Daoy (cell line): Measurements from ENCODE around the gene KIAA1143. TPM values are rescaled to one million over a fixed set of nuclear protein-coding genes. Genes with fewer than 3 reads are reported as not detected.

ENCODE experiments used
- total RNA-seq: library from RNA; depleted of rRNA; stranded (reverse); fragments of >200 nt; shearing (Covaris generic); gene quantifications from 2 replicates; pipeline ENCODE4 v1.2.3, GENCODE V29; 2014; rRNA removed

KIAA1143 gene
- total RNA-seq, 1 experiment from 2014 or later, result 17.5 TPM

Other genes starting within 250 kb of the KIAA1143 start
- 2.1 and 2.2 TPM in 2 replicates for gene ZKSCAN7, start 206.4 kb downstream of the KIAA1143 start, total RNA-seq
- gene ZNF660, start 176.7 kb downstream of the KIAA1143 start, total RNA-seq, result 0.60 and 0.91 TPM in 2 replicates
- gene ZNF197, start 136.6 kb downstream of the KIAA1143 start, total RNA-seq, result 11.1 and 12.8 TPM in 2 replicates
- 13.7 and 17.4 TPM in 2 replicates for gene ZNF35, start 112.9 kb downstream of the KIAA1143 start, total RNA-seq
- gene ZNF502, start 49.0 kb downstream of the KIAA1143 start, total RNA-seq, result 3.6 and 5.7 TPM in 2 replicates
- 1.3 and 2.7 TPM in 2 replicates for gene ZNF501, start 32.0 kb downstream of the KIAA1143 start, total RNA-seq
- 20.4 and 38.3 TPM in 2 replicates for gene KIF15, start 175 bp upstream of the KIAA1143 start, total RNA-seq
- gene TMEM42, start 100.3 kb upstream of the KIAA1143 start, total RNA-seq, result 8.5 and 11.6 TPM in 2 replicates
- gene TGM4, start 113.0 kb upstream of the KIAA1143 start, total RNA-seq, result 0.17 and 0.51 TPM in 2 replicates
- 41.8 and 45.4 TPM in 2 replicates for gene ZDHHC3, start 214.6 kb upstream of the KIAA1143 start, total RNA-seq
- 84.0 and 85.5 TPM in 2 replicates for gene EXOSC7, start 214.6 kb upstream of the KIAA1143 start, total RNA-seq